ENCODE results near the gene SLC9C1. TPM values are rescaled to one million over a fixed set of nuclear protein-coding genes. Genes with fewer than 3 reads are reported as not detected.
A peak's percentile ranks its signal among the peaks of the same experiment; 100 is the strongest.

Gene SLC9C1
- polyA plus RNA-seq, 10 donors, result 0.11 to 1.2 (median 0.43) TPM

- DNase-seq, result no peak
Measured at GRCh38 chr3:112197131-112197530, 96.9 kb downstream of the SLC9C1 start.

GRCh38 chr3:112187300-112187699, 106.7 kb downstream of the SLC9C1 start:
- DNase-seq, result no peak

GRCh38 chr3:112185423-112186035, 108.5 kb downstream of the SLC9C1 start:
- DNase-seq, result peak in 2 of 3 donors; percentile 1 to 3

GRCh38 chr3:112175646-112176045, 118.4 kb downstream of the SLC9C1 start:
- DNase-seq, result no peak

- DNase-seq, result no peak
Measured at GRCh38 chr3:112175037-112175436, 119.0 kb downstream of the SLC9C1 start.

- no peak for DNase-seq
Measured at GRCh38 chr3:112171144-112171543, 122.9 kb downstream of the SLC9C1 start.

- no peak for DNase-seq
Measured at GRCh38 chr3:112170046-112170445, 124.0 kb downstream of the SLC9C1 start.

- no peak for DNase-seq
Measured at GRCh38 chr3:112167758-112168157, 126.3 kb downstream of the SLC9C1 start.

- DNase-seq, result no peak
Measured at GRCh38 chr3:112149136-112149535, 144.9 kb downstream of the SLC9C1 start.

- no peak for DNase-seq
Measured at GRCh38 chr3:112143689-112144088, 150.3 kb downstream of the SLC9C1 start.

GRCh38 chr3:112143251-112143650, 150.8 kb downstream of the SLC9C1 start:
- no peak for DNase-seq

GRCh38 chr3:112141293-112141692, 152.7 kb downstream of the SLC9C1 start:
- no peak for DNase-seq

GRCh38 chr3:112140584-112140983, 153.4 kb downstream of the SLC9C1 start:
- no peak for DNase-seq

GRCh38 chr3:112138219-112138969, 155.6 kb downstream of the SLC9C1 start:
- no peak for DNase-seq

- no peak for DNase-seq
Measured at GRCh38 chr3:112137781-112138180, 156.2 kb downstream of the SLC9C1 start.

- peak in 1 of 3 donors; percentile 71 for DNase-seq
Measured at GRCh38 chr3:112136959-112137693, 156.9 kb downstream of the SLC9C1 start.

GRCh38 chr3:112136046-112136445, 158.0 kb downstream of the SLC9C1 start:
- DNase-seq, result peak in 1 of 3 donors; percentile 62

- DNase-seq, result peak in 1 of 3 donors; percentile 61
Measured at GRCh38 chr3:112134335-112135124, 159.5 kb downstream of the SLC9C1 start.

GRCh38 chr3:112133626-112134334, 160.2 kb downstream of the SLC9C1 start:
- no peak for DNase-seq

GRCh38 chr3:112132975-112133448, 161.0 kb downstream of the SLC9C1 start, which contains the start of gene GCSAM:
TSS of gene GCSAM (minus strand) at chr3:112133248. CDS start at chr3:112133120, 128 bp downstream.
- no peak for DNase-seq

- DNase-seq, result no peak
Measured at GRCh38 chr3:112132554-112132953, 161.5 kb downstream of the SLC9C1 start.
